ENCODE data around the gene ALPL. TPM values are rescaled to one million over a fixed set of nuclear protein-coding genes. Genes with fewer than 3 reads are reported as not detected.
"Not testable (repeated sequence)": the region's sequence is repeated elsewhere in the genome, so short reads cannot be mapped to it uniquely, and the experiment has no call there.

Gene ALPL
- polyA plus RNA-seq, 3 donors from 2014 or later: not detected

GRCh38 chr1:21511579-21512522 lies 2.6 kb downstream of the ALPL start:
- H3K4me3 Mint-ChIP-seq: no peak overlapping the region
- H3K4me1 Mint-ChIP-seq: peaks cover 4 to 13% of the 10 kb centered on the region in 2 donors
- DNase-seq: no peak
- H3K36me3 Mint-ChIP-seq: no peaks in the 10 kb centered on the region
- peaks cover 0 to 28% (median 11%) of the 10 kb centered on the region in 3 donors for H3K27me3 Mint-ChIP-seq (ENCODE audit: low read depth in 3 of 3)
- no peaks in the 10 kb centered on the region for H3K9me3 Mint-ChIP-seq
- no peak overlapping the region for H3K27ac Mint-ChIP-seq

GRCh38 chr1:21514245-21514644 lies 5.0 kb downstream of the ALPL start:
- peaks cover 1 to 15% (median 4%) of the 10 kb centered on the region in 3 donors for H3K27me3 Mint-ChIP-seq (ENCODE audit: low read depth in 3 of 3)
- H3K4me1 Mint-ChIP-seq: peaks cover 0 to 6% of the 10 kb centered on the region in 2 donors
- no peak overlapping the region for H3K4me3 Mint-ChIP-seq
- H3K9me3 Mint-ChIP-seq: no peaks in the 10 kb centered on the region
- no peaks in the 10 kb centered on the region for H3K36me3 Mint-ChIP-seq
- H3K27ac Mint-ChIP-seq: no peak overlapping the region
- no peak for DNase-seq

- no peak for DNase-seq
- no peak overlapping the region for H3K27ac Mint-ChIP-seq
- no peak overlapping the region for H3K4me3 Mint-ChIP-seq
- peaks cover 0 to 3% (median 2%) of the 10 kb centered on the region in 3 donors for H3K27me3 Mint-ChIP-seq (ENCODE audit: low read depth in 3 of 3)
- no peaks in the 10 kb centered on the region for H3K9me3 Mint-ChIP-seq
- H3K4me1 Mint-ChIP-seq: no peaks in the 10 kb centered on the region
- H3K36me3 Mint-ChIP-seq: no peaks in the 10 kb centered on the region
Observed at GRCh38 chr1:21517161-21517589, 8.0 kb downstream of the ALPL start.

DNA sequence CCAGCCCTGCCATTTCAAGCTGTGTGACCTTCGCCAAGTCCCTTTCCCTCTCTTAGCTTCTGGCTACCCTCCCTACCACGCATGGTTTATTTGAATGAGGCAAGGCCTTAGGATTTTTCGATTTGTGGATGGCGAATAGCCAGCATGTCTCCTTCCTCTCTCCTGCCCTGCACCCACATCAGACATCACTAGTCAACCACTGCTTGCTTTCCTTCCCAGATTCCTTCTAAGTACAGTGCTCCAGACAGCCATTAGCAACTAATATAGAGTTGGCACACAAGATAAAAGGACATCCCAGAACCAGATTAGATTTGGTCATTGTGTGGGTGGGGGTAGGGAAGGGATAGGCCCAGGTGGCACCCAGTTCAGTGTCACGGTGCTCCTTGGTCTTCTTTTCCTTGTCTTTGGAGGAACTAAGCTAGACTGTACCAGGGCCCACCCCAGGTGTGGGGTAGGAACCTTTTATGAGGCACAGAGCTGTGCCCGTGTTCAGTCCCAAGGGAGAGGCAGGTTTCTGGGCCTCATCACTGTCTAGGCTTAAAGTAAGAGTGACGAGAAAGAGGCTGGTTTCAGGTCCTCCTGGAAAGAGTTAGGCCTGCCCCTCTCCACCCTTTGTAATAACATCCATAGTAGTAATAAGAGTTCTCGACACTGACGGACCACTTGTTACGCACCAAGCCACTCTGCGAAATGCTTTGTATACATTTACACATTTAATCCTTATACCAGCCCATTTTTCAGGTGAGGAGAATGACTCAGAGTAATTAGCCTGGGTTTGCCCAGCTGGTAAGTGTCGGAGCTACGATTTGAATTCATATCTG lies 8.6 kb downstream of the ALPL start:
- no peak overlapping the region for H3K27ac Mint-ChIP-seq
- no peak overlapping the region for H3K4me3 Mint-ChIP-seq
- H3K27me3 Mint-ChIP-seq (ENCODE audit: low read depth in 3 of 3): peaks cover 0 to 3% (median 2%) of the 10 kb centered on the region in 3 donors
- no peak for DNase-seq
- no peaks in the 10 kb centered on the region for H3K4me1 Mint-ChIP-seq
- H3K36me3 Mint-ChIP-seq: no peaks in the 10 kb centered on the region
- peaks cover 0 to 2% (median 0%) of the 10 kb centered on the region in 6 donors for H3K9me3 Mint-ChIP-seq

DNA sequence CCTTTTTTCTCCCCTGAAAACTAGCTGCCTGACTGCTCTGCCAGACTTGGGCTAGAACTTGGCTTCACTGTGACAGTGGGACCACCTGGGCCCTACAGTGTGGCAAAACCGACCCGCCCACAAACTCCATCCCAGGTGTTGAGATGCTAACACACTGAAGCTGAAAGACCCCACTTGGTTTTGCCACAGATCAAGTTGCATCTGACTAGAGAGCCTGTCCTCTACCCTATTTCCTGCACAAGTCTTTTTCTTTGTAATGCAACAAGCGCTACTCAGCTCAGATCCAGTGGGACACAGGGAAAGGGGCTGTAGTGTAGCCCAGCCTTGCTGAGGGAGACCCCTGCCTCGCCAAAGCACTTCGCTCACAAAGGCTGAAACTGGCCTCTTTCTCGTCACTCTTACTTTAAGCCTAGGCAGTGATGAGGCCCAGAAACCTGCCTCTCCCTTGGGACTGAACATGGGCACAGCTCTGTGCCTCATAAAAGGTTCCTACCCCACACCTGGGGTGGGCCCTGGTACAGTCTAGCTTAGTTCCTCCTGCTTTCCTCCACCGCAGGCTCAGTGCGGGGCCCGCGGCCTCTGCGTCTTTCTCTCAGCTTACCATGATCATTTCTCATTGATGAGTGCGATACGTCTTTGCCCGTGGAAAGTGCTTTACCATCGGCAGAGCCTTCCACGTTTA lies 9.7 kb downstream of the ALPL start:
- Mint-ChIP-seq H3K4me3 (no peak overlapping the region), H3K4me1 (no peaks in the 10 kb centered on the region), H3K27me3 (ENCODE audit: low read depth in 3 of 3) (peaks cover 0 to 3% (median 2%) of the 10 kb centered on the region in 3 donors), H3K27ac (no peak overlapping the region), H3K36me3 (no peaks in the 10 kb centered on the region), H3K9me3 (peaks cover 0 to 2% (median 0%) of the 10 kb centered on the region in 6 donors)
- DNase-seq: no peak

- H3K9me3 Mint-ChIP-seq; H3K36me3 Mint-ChIP-seq; DNase-seq; H3K27ac Mint-ChIP-seq; H3K4me3 Mint-ChIP-seq; H3K27me3 Mint-ChIP-seq (ENCODE audit: low read depth in 3 of 3); H3K4me1 Mint-ChIP-seq: not testable (repeated sequence)
Observed at GRCh38 chr1:21519486-21520070, 10.4 kb downstream of the ALPL start.

DNA sequence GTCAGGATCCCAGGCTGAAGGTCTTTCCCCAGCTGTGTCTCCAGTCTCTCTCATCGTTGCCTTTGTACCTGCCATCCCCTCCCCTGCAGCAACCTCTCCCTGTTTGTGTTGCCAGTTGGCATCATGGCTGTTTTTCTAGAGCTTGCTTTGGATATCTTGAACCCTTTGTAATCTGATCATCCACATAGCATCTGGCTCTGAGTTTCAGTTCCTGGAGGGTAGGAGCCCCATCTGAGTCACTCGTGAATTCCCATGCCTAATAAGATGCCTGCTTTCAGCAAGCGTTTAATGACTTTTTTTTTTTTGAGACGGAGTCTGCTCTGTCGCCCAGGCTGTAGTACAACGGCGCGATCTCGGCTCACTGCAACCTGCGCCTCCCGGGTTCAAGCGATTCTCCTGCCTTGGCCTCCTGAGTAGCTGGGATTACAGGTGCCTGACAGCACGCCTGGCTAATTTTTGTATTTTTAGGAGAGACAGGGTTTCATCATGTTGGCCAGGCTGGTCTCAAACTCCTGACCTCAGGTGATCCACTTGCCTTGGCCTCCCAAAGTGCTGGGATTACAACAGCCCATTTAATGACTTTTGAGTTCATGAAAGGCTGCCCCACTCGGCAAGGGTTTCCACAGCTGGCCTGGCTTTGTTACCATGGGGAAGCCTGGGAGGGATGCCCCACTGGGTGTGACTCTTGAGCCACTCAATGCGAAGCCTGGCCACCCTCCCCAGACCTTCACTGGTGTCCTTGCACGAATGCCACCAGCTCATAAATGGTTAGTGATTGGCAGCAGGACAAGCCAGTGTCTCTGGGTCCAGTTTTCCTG lies 11.9 kb downstream of the ALPL start:
- Mint-ChIP-seq H3K27ac (no peak overlapping the region), H3K9me3 (peaks cover 0 to 2% (median 0%) of the 10 kb centered on the region in 6 donors), H3K36me3 (peaks cover 0 to 2% (median 0%) of the 10 kb centered on the region in 3 donors), H3K27me3 (ENCODE audit: low read depth in 3 of 3) (peaks cover 0 to 3% (median 2%) of the 10 kb centered on the region in 3 donors), H3K4me1 (no peaks in the 10 kb centered on the region), H3K4me3 (no peak overlapping the region)
- no peak for DNase-seq

GRCh38 chr1:21521717-21522060 lies 12.5 kb downstream of the ALPL start:
- Mint-ChIP-seq H3K9me3 (peaks cover 0 to 2% (median 0%) of the 10 kb centered on the region in 6 donors), H3K4me3 (no peak overlapping the region), H3K4me1 (peaks cover 0 to 4% of the 10 kb centered on the region in 2 donors), H3K36me3 (peaks cover 0 to 2% (median 0%) of the 10 kb centered on the region in 3 donors), H3K27ac (no peak overlapping the region), H3K27me3 (ENCODE audit: low read depth in 3 of 3) (peaks cover 0 to 3% (median 2%) of the 10 kb centered on the region in 3 donors)
- DNase-seq: no peak

DNA sequence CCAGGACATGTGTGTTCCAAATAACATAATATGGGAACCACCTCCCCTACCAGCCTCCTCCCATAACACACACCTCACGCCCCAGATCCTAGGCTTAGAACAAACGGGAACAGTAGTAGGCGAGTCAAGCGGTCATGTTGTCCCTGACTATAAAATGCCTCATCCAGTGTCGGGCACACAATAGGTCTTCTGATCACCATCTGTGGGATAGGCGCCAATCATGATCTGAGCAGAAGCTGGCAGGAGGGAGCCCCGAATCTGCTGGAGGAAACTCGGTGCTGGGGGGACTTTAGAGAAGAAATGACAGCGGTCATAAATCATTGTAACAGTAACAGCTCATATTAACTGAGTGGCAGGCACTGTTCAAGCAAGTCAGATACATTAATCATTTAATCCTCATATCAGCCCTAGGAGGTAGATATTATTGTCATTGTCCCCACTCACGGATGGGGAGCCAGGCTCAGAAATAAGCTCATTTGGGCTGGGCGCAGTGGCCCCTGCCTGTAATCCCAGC lies 13.4 kb downstream of the ALPL start:
- H3K36me3 Mint-ChIP-seq: peaks cover 0 to 2% (median 0%) of the 10 kb centered on the region in 3 donors
- no peak overlapping the region for H3K27ac Mint-ChIP-seq
- peaks cover 0 to 2% (median 0%) of the 10 kb centered on the region in 6 donors for H3K9me3 Mint-ChIP-seq
- peaks cover 0 to 5% of the 10 kb centered on the region in 2 donors for H3K4me1 Mint-ChIP-seq
- peaks cover 0 to 3% (median 2%) of the 10 kb centered on the region in 3 donors for H3K27me3 Mint-ChIP-seq (ENCODE audit: low read depth in 3 of 3)
- no peak for DNase-seq
- no peak overlapping the region for H3K4me3 Mint-ChIP-seq

GRCh38 chr1:21523297-21523813 lies 14.1 kb downstream of the ALPL start:
- Mint-ChIP-seq H3K27ac (no peak overlapping the region), H3K36me3 (peaks cover 0 to 2% (median 0%) of the 10 kb centered on the region in 3 donors), H3K4me1 (peaks cover 0 to 5% of the 10 kb centered on the region in 2 donors), H3K27me3 (ENCODE audit: low read depth in 3 of 3) (peaks cover 0 to 3% (median 2%) of the 10 kb centered on the region in 3 donors), H3K9me3 (peaks cover 0 to 2% (median 0%) of the 10 kb centered on the region in 6 donors), H3K4me3 (no peak overlapping the region)
- DNase-seq: no peak

DNA sequence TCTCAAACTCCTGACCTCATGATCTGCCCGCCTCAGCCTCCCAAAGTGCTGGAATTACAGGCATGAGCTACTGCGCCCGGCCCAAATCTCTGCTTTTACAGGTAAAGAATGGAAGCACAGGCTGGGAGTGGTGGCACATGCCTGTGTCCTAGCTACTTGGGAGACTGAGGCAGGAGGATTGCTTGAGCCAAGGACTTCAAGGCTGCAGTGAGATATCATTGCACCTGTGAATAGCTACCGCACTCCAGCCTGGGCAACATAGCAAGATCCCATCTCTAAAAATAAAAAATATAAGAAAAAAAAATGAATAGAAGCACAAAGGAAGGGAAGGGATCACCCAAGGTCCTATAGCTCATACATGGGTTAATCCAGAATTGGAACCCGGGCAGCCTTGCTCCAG lies 15.0 kb downstream of the ALPL start:
- H3K4me1 Mint-ChIP-seq: peaks cover 0 to 5% of the 10 kb centered on the region in 2 donors
- DNase-seq: no peak
- peaks cover 0 to 3% (median under 1%) of the 10 kb centered on the region in 3 donors for H3K27me3 Mint-ChIP-seq (ENCODE audit: low read depth in 3 of 3)
- no peak overlapping the region for H3K27ac Mint-ChIP-seq
- H3K36me3 Mint-ChIP-seq: peaks cover 0 to 2% (median 0%) of the 10 kb centered on the region in 3 donors
- H3K4me3 Mint-ChIP-seq: no peak overlapping the region
- peaks cover 0 to 2% (median 0%) of the 10 kb centered on the region in 6 donors for H3K9me3 Mint-ChIP-seq

GRCh38 chr1:21524686-21525339 lies 15.6 kb downstream of the ALPL start:
- peaks cover 0 to 2% (median 0%) of the 10 kb centered on the region in 6 donors for H3K9me3 Mint-ChIP-seq
- H3K4me1 Mint-ChIP-seq: peaks cover 0 to 5% of the 10 kb centered on the region in 2 donors
- DNase-seq: no peak
- H3K27ac Mint-ChIP-seq: no peak overlapping the region
- H3K4me3 Mint-ChIP-seq: no peak overlapping the region
- H3K27me3 Mint-ChIP-seq (ENCODE audit: low read depth in 3 of 3): peaks cover 0 to 5% (median 0%) of the 10 kb centered on the region in 3 donors
- H3K36me3 Mint-ChIP-seq: peaks cover 0 to 2% (median 0%) of the 10 kb centered on the region in 3 donors

Measured in immature natural killer cell (primary cell).